ENCODE measurements around the gene BET1L.
"Not testable (repeated sequence)": the region's sequence is repeated elsewhere in the genome, so short reads cannot be mapped to it uniquely, and the experiment has no call there.

Gene BET1L

DNA sequence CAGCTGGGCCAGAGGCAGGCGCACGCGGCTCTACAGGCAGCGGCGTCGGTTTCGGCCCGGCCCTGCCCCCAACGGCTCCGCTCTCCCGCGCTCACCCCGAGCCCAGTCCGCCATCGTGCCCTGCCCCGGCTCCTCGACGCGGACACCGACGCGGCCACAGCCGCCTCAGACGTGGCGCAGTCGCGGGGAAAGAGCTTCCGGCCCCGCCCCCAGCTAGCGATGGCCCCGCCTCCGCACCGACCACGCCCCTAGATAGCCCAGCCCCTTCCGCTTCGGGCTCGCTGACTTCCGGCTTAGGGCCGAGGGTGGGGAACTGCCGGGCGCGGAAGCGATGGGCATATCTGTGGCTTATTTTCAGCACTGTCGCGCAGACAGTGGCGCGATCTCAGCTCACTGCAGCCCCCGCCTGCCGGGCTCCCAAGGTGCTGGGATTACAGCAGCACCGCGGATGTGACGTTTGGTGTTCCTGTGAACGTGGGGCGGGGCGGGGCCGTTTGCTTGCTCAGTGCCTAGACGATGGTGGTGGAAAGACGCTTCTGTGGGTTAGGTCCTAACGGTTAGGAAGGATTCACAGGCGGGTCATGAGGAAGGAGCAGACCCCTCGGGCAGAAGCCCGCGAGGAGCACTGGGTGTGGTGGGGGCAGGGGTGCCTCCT lies at the start of gene BET1L, which contains the start of gene RIC8A:
Gene BET1L, minus strand, starts transcription at position 192 of the 655 bp plus-strand sequence. Its CDS starts 78 bp downstream, at position 114.
Gene RIC8A, plus strand, starts transcription at position 501 of the 655 bp plus-strand sequence. CDS start 1,147 bp downstream, outside the sequence.
- peak; percentile 93 to 98 for DNase-seq

DNA sequence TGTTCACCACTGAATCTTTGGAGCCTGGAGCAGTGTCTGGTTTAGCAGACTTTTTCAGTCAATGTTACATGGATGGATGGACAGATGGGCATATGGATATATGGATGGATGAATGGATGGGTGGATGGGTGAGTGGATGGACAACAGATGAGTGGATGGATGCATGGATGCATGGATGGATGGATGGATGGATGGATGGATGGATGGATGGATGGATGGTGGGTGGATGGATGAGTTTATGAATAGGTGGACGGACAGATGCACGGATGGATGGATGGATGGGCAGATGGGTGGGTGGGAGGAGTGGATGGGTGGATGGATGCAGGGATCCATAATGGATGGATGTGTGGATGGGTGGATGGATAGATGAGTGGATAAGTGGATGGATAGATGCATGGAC lies 48.6 kb upstream of the BET1L start:
- DNase-seq, result no peak

GRCh38 chr11:255176-255575 lies 48.0 kb upstream of the BET1L start:
- DNase-seq, result no peak

DNA sequence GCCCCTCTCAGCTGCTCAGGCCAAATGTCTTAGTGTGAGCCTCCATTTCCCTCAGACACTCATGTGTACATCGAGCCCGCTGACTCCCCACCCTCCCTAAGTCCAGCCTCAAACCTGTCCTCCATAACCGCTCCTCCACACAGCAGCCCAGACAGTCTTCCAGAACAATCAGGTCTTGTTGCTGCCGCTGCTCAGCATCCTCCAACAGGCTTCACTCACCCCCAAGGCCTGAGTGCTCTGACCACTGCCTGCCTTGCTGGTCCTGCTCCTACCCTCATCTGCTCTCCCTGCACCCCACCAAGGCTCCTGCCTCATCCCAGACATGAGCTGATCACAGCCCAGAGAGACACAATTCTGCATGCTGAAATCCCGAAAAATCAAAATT lies 46.7 kb upstream of the BET1L start:
- DNase-seq, result no peak

GRCh38 chr11:253160-253885 lies 46.1 kb upstream of the BET1L start:
- no peak for DNase-seq

- no peak for DNase-seq
These were observed 45.5 kb upstream of the BET1L start for GRCh38 chr11:252666-253065.

GRCh38 chr11:251550-251949 lies 44.4 kb upstream of the BET1L start:
- no peak for DNase-seq

- peak; percentile 60 to 73 for DNase-seq
These were observed 43.6 kb upstream of the BET1L start for GRCh38 chr11:250740-251299.

GRCh38 chr11:250274-250673 lies 43.1 kb upstream of the BET1L start:
- no peak for DNase-seq

DNA sequence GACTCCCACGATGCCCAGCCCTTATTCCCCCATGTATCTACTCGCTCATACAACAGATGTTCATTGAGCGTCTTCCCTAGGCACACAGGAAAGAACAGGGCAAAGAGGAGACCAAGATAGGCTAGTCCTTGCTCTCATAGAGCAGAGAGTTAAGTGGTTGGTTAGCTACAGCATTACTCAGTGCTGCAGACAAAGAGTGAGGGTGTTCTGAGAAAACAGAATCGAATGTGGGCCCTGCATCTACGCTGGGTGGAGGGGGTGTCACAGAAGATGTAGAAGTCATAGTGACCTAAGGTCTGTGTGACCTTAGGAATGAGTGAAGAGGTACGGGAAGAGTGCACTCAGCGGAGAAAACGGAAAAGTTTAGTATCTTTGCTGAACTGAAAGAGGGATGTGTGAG lies 41.9 kb upstream of the BET1L start:
- no peak for DNase-seq

DNA sequence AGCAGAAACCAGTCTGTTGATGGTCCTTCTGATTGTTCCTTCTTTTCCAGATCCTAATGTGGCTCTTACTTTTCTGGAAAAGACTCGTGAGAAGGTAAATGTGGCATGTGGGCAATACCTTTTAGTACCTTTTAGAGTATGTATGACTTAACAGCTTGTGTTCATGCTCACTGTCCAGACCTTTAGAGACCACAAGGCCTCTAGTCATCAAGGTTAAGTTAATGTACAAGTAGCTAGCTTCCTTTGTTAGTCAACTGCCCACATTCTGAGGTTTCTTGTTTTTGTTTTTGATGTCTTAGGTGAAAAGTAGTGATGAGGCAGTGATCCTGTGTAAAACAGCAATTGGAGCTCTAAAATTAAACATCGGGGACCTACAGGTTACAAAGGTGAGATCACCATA lies 37.2 kb upstream of the BET1L start:
- DNase-seq, result no peak

DNA sequence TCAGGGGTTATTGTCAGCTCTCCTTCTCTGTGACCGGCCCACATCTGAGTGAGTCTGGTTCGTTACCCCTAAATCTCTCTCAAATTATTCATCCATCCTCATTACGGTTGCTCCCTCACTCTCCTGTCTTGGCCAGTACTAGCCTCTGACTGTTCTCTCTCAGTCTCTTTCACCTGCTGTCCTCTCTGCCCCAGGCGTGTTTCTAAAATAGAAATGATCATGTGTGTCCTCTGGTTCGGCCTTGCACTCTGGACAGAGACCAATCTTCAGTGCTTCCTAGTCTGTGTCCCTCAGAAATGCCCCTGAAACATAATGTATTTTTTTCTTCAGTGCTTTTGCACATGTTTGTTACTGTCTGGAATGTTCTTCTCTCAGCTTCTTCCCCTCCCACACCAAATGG lies 34.4 kb upstream of the BET1L start:
- DNase-seq, result no peak

DNA sequence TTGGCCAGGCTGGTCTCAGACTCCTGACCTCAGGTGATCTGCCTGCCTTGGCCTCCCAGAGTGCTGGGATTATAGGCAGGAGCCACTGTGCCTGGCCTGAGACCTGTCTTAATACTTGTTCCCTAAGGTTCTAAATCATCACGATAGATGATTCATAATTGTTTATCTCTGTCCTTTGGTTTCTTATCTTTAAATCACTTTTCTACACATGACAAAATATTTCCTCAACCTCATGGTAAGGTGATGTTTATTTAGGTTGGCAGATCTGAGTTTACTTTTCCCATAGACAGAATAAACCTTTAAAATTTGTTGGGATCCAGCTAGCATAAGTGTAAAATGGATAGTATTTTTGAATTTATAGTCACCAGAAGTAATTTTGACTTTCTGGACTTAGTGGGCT lies 33.1 kb upstream of the BET1L start:
- no peak for DNase-seq

- DNase-seq, result not testable (repeated sequence)
These were observed 31.1 kb upstream of the BET1L start for GRCh38 chr11:238346-238745.

GRCh38 chr11:236774-237767 lies 29.9 kb upstream of the BET1L start, which contains the start of gene PSMD13:
PSMD13 (plus strand) TSS chr11:236976; CDS start chr11:237050, 74 bp downstream.
- DNase-seq, result peak; percentile 82 to 87

- peak; percentile 77 to 83 for DNase-seq
These were observed 29.0 kb upstream of the BET1L start, which contains the start of gene SIRT3 for GRCh38 chr11:235997-236773. SIRT3 (minus strand) TSS chr11:236342; CDS start chr11:236328, 14 bp downstream.

DNA sequence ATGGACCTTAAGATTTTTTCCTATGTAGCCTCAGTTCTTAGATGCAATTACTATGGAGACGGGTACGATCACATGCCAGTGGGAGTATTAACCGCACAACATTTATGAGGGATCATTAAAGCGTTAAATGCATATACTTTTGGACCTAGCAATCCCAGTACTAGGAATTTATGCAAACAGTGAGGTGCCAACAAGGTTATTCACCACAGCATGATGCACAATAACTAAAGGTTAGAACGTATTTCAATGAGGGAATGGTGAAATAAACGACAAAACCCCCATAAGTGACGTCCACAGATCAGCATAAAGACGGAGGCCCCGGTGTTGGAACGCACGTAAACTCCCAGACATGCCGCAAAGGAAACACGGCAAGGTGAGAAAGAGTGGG lies 28.4 kb upstream of the BET1L start:
- DNase-seq, result peak in 1 of 2 experiments; percentile 79

- DNase-seq, result no peak
These were observed 28.0 kb upstream of the BET1L start for GRCh38 chr11:235180-235579.

DNA sequence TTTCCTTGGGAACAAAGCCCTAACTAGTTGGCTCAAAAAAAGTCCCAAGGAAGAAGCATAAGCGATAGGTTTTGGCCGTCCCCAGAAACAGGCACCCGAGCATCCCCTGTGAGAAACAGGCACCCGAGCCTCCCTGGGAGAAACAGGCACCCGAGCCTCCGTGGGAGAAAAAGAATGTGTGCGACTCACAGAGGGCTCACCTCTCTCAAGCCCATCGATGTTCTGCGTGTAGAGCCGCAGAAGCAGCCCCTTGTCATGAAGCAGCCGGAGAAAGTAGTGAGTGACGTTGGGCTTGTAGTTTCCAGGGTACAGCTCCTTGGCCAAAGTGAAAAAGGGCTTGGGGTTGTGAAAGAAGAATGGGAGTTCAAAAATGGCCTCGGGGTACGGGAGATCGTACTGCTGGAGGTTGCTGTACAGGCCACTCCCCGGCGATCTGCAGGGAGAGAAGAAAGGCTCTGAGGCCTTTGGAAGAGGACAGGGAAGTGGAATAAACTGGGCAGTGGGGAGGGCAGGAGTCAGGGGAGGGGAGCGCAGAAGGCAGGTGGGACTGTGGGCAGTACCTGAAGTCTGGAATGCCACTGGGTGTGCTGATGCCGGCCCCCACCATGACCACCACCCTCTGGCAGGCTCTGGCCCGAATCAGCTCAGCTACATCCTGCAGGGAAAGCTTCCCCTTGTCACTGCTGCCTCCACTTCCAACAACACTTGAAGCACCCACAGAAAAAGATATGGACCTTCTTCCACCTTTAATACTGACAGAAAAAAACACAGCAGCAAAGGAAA lies 25.8 kb upstream of the BET1L start:
- no peak for DNase-seq

DNA sequence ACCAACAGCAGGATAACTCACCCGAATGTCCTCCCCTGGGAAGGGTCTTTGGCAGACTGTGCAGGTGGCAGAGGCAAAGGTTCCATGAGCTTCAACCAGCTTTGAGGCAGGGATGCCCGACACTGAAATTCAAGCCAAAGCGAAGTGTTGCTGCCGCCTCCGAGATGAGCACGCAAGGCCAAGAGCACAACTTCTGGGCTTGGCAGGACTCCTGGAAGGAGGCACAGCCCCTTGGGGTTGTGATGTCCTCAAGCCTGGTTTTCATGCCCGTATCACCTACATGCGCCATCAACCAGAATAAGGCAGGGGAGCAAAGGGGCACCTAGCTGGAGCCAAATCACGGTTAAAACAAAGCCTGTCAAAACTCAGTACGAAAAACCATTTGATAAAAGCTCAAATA lies 23.2 kb upstream of the BET1L start:
- no peak for DNase-seq

DNA sequence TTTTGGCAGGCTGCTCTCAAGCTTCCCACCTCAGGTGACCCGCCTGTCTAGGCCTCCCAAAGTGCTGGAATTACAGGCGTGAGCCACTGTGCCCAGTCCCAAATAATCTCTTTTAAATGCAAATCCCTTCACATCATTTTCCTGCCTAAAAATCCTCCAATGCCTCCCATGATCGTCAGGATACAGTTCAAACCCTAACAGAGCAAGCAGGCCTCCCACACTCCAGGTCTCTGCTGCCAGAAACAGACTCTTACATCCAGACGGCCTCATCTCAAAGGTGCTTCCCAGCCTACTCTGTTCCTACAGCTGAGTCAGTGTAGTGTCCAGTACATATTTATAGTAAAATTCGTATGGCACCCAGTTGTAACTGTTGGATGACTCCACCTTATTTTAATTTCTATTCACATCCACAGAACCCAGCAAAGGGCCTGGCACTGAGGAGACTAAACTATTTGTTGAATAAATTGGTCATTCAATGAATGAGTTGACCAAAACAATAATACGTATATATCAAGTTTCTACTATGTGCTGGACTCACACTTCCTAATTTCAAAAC lies 20.7 kb upstream of the BET1L start:
- DNase-seq, result no peak

Measured in stimulated activated CD4-positive, alpha-beta T cell treated with anti-CD3 and anti-CD28 coated beads, Interleukin-4, amount 100 ng/mL, for 4 hours (primary cell).